ENCODE results near the gene HYCC1. TPM values are rescaled to one million over a fixed set of nuclear protein-coding genes. Genes with fewer than 3 reads are reported as not detected.

The HYCC1 gene
- total RNA-seq, 1 experiment from 2014 or later, result 52.3 TPM

DNA sequence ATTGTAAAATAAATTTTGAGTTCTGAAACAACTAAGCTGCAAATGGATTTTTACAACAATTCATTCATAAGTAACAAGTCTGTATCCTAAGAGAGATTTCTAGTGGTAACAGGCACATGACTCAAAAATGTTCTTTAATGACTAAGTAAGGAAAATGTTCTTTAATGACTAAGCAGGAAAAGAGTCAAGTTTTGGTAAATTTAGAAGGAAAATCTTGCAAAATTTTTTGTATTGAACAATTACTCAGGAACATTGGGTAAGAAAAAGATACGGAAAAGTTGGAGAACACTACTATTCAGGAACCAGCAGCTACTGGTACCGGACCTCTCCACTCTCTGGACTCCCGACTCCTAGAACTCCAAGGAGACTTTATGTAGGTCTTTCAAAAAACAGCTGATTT lies 33.5 kb downstream of the HYCC1 start:
- CTCF ChIA-PET, result interaction anchor here (0.5 kb wide), 1 partner anchor 125 kb away, joined by 5 read pairs; the partner anchor contains the start of gene KLHL7
- TF ChIP-seq SIN3A (IDR thresholded peaks at IDR 0.05; ENCODE audit: borderline replicate concordance, insufficient read depth, low read depth, low read length) (no peak), POLR2AphosphoS5 (IDR thresholded peaks at IDR 0.05; ENCODE audit: low read depth, low read length) (no peak), TCF7L2 (IDR thresholded peaks at IDR 0.05; ENCODE audit: low read depth, low read length) (no peak)
- TF ChIP-seq, protein P1, sequence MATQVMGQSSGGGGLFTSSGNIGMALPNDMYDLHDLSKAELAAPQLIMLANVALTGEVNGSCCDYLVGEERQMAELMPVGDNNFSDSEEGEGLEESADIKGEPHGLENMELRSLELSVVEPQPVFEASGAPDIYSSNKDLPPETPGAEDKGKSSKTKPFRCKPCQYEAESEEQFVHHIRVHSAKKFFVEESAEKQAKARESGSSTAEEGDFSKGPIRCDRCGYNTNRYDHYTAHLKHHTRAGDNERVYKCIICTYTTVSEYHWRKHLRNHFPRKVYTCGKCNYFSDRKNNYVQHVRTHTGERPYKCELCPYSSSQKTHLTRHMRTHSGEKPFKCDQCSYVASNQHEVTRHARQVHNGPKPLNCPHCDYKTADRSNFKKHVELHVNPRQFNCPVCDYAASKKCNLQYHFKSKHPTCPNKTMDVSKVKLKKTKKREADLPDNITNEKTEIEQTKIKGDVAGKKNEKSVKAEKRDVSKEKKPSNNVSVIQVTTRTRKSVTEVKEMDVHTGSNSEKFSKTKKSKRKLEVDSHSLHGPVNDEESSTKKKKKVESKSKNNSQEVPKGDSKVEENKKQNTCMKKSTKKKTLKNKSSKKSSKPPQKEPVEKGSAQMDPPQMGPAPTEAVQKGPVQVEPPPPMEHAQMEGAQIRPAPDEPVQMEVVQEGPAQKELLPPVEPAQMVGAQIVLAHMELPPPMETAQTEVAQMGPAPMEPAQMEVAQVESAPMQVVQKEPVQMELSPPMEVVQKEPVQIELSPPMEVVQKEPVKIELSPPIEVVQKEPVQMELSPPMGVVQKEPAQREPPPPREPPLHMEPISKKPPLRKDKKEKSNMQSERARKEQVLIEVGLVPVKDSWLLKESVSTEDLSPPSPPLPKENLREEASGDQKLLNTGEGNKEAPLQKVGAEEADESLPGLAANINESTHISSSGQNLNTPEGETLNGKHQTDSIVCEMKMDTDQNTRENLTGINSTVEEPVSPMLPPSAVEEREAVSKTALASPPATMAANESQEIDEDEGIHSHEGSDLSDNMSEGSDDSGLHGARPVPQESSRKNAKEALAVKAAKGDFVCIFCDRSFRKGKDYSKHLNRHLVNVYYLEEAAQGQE (IDR thresholded peaks at IDR 0.05; ENCODE audit: insufficient read depth in 1 of 2, low read depth in 2 of 2, low read length in 1 of 2), result no peak
- TF ChIP-seq, protein P2, sequence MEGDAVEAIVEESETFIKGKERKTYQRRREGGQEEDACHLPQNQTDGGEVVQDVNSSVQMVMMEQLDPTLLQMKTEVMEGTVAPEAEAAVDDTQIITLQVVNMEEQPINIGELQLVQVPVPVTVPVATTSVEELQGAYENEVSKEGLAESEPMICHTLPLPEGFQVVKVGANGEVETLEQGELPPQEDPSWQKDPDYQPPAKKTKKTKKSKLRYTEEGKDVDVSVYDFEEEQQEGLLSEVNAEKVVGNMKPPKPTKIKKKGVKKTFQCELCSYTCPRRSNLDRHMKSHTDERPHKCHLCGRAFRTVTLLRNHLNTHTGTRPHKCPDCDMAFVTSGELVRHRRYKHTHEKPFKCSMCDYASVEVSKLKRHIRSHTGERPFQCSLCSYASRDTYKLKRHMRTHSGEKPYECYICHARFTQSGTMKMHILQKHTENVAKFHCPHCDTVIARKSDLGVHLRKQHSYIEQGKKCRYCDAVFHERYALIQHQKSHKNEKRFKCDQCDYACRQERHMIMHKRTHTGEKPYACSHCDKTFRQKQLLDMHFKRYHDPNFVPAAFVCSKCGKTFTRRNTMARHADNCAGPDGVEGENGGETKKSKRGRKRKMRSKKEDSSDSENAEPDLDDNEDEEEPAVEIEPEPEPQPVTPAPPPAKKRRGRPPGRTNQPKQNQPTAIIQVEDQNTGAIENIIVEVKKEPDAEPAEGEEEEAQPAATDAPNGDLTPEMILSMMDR (IDR thresholded peaks at IDR 0.05), result no peak
- H3K9me3 ChIP-seq (ENCODE audit: control insufficient read depth, insufficient read depth, low read depth, low read length), result no peaks in the 10 kb centered on the region
- no peaks in the 10 kb centered on the region for H3K36me3 ChIP-seq (ENCODE audit: control insufficient read depth, insufficient read depth, low read length)
- no peak overlapping the region for H3K27ac ChIP-seq (ENCODE audit: low read length)
- DNase-seq (ENCODE audit: low read depth, low spot score) (no peak), ATAC-seq (no peak)
- H3K27me3 ChIP-seq (ENCODE audit: control insufficient read depth, insufficient read depth, low read length), result no peaks in the 10 kb centered on the region
- POLR2A ChIA-PET, result interaction anchor here (0.6 kb wide), 1 partner anchor 107 kb away, joined by 3 read pairs; no protein-coding TSS in a partner anchor
- BruUV-seq (replicated peaks), result no TSS peak
- in situ Hi-C loops (cut with HindIII; ENCODE audit: low pct_unique_long_range_greater_than_20kb, low sequenced_read_pairs), result no loop called here
- no peaks in the 10 kb centered on the region for H3K4me1 ChIP-seq (ENCODE audit: control insufficient read depth, insufficient read depth, low read length)
- no peak overlapping the region for H3K4me3 ChIP-seq (ENCODE audit: low read depth in 2 of 2, low read length in 2 of 2)
- intact Hi-C loops (cut with micrococcal nuclease; ENCODE audit: unreplicated experiment), result no loop called here

DNA sequence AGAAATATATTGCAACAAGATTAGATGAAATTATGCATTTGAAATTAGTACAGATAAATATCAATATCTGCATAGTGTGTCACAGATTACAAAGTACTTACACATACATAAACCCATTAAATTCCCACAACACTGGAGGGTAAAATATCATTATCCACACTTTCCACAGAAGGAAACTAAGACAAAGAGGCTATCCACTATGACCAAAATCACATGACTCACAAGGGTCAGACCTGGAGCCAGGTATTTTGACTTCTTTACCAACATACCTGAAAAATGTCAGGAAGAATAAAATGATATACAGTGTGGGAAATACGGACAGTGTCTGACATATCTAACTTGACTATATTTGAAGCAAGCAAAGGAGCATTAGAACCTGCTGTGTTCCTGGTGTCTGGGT lies 34.1 kb downstream of the HYCC1 start:
- no peak for ATAC-seq
- Histone ChIP-seq H3K36me3 (ENCODE audit: control insufficient read depth, insufficient read depth, low read length) (no peaks in the 10 kb centered on the region), H3K27me3 (ENCODE audit: control insufficient read depth, insufficient read depth, low read length) (no peaks in the 10 kb centered on the region), H3K9me3 (ENCODE audit: control insufficient read depth, insufficient read depth, low read depth, low read length) (no peaks in the 10 kb centered on the region), H3K4me3 (ENCODE audit: low read depth in 2 of 2, low read length in 2 of 2) (no peak overlapping the region), H3K27ac (ENCODE audit: low read length) (no peak overlapping the region), H3K4me1 (ENCODE audit: control insufficient read depth, insufficient read depth, low read length) (no peaks in the 10 kb centered on the region)
- POLR2A ChIA-PET, result no interaction called here
- DNase-seq (ENCODE audit: low read depth, low spot score), result no peak
- intact Hi-C loops (cut with micrococcal nuclease; ENCODE audit: unreplicated experiment), result no loop called here
- in situ Hi-C loops (cut with HindIII; ENCODE audit: low pct_unique_long_range_greater_than_20kb, low sequenced_read_pairs), result no loop called here
- CTCF ChIA-PET, result interaction anchor here (0.5 kb wide), 1 partner anchor 126 kb away, joined by 5 read pairs; the partner anchor contains the start of gene KLHL7
- TF ChIP-seq, protein P1 (IDR thresholded peaks at IDR 0.05; ENCODE audit: insufficient read depth in 1 of 2, low read depth in 2 of 2, low read length in 1 of 2), result no peak
- TF ChIP-seq TCF7L2 (IDR thresholded peaks at IDR 0.05; ENCODE audit: low read depth, low read length), result no peak
- BruUV-seq (replicated peaks), result no TSS peak

Data from Panc1 (cell line).